IPS-18c (cell line): Measurements from ENCODE around the gene NDRG2.

ENCODE experiments used
- H3K4me3 ChIP-seq: 2 replicates; pipeline ENCODE4 v1.7.0; 2013; ENCODE audit warnings: low read depth, mild to moderate bottlenecking, low read length, moderate library complexity; ENCODE audit not compliant: insufficient read depth
- H3K9me3 ChIP-seq: one replicate; pipeline ENCODE4 v1.6.1; 2013; ENCODE audit warnings: mild to moderate bottlenecking, low read length, moderate library complexity; ENCODE audit not compliant: control insufficient read depth, insufficient read depth

Gene NDRG2

DNA sequence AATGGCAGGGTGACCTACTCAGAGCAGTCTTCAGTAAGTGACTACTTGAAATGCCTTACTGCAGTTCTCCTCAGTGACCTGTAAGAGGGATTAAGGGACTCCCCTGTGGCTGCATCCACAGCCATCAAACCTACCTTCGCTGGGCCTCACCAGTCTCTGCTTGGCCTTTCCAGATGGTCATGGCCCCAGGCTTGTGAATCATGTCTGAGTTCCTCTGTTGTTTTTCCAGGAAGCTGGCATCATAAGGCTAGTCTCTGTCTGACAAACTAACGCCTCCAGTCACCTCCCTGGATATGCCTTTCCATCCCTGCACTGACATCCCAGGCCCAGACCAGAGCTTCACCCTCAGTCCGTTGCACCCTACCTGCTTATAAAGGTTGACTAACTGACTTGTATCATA is 55.5 kb downstream of the NDRG2 start:
- Histone ChIP-seq H3K9me3 (no peaks in the 10 kb centered on the region), H3K4me3 (no peak overlapping the region)
